Glutamatergic neuron (in vitro differentiated cells): Measurements from ENCODE around the gene ATP6V1G3. TPM values are rescaled to one million over a fixed set of nuclear protein-coding genes. Genes with fewer than 3 reads are reported as not detected.
"Not testable (repeated sequence)": the region's sequence is repeated elsewhere in the genome, so short reads cannot be mapped to it uniquely, and the experiment has no call there.

Experiments
- DNase-seq: peaks from one replicate; pipeline ENCODE4 v3.0.0; 2022
- H3K27ac Mint-ChIP-seq: one replicate; pipeline ENCODE4 v1.8.0; 2020; ENCODE audit warnings: mild to moderate bottlenecking, mixed read lengths, inconsistent platforms; ENCODE audit not compliant: unreplicated experiment
- H3K27me3 Mint-ChIP-seq: one replicate; pipeline ENCODE4 v1.8.0; 2020; ENCODE audit warnings: mild to moderate bottlenecking, moderate library complexity, mixed read lengths, inconsistent platforms; ENCODE audit not compliant: unreplicated experiment
- H3K36me3 Mint-ChIP-seq: one replicate; pipeline ENCODE4 v1.8.0; 2020; ENCODE audit warnings: mild to moderate bottlenecking, mixed read lengths, inconsistent platforms; ENCODE audit not compliant: unreplicated experiment
- H3K4me1 Mint-ChIP-seq: one replicate; pipeline ENCODE4 v1.8.0; 2020; ENCODE audit warnings: mild to moderate bottlenecking, low read depth, mixed read lengths, inconsistent platforms; ENCODE audit not compliant: unreplicated experiment
- H3K4me3 Mint-ChIP-seq: one replicate; pipeline ENCODE4 v1.8.0; 2020; ENCODE audit warnings: mild to moderate bottlenecking, mixed read lengths, inconsistent platforms; ENCODE audit not compliant: unreplicated experiment
- H3K9me3 Mint-ChIP-seq: one replicate; pipeline ENCODE4 v1.8.0; 2020; ENCODE audit warnings: mild to moderate bottlenecking, moderate library complexity, mixed read lengths, inconsistent platforms; ENCODE audit not compliant: unreplicated experiment
- CTCF ChIP-seq: fragments of 200-600 bp; sonication (generic); IDR thresholded peaks from one replicate; pipeline ENCODE4 v1.5.0; 2021; ENCODE audit not compliant: partially characterized antibody, unreplicated experiment
- long read RNA-seq: library from polyadenylated mRNA; unstranded; transcript quantifications from one replicate; pipeline ENCODE4 v2.0.0, GENCODE V29; 2020; ENCODE audit not compliant: unreplicated experiment
- total RNA-seq: library from RNA; stranded (reverse); fragmentation: NEBNext Ultra II Directional; extraction: Animal tissue kit (Norgen Biotek cat#: 25700); gene quantifications from one replicate; pipeline ENCODE4 v1.2.1, GENCODE V29; 2021; ENCODE audit not compliant: unreplicated experiment

Gene ATP6V1G3
- total RNA-seq, result not detected
- long read RNA-seq, result 0 reads

DNA sequence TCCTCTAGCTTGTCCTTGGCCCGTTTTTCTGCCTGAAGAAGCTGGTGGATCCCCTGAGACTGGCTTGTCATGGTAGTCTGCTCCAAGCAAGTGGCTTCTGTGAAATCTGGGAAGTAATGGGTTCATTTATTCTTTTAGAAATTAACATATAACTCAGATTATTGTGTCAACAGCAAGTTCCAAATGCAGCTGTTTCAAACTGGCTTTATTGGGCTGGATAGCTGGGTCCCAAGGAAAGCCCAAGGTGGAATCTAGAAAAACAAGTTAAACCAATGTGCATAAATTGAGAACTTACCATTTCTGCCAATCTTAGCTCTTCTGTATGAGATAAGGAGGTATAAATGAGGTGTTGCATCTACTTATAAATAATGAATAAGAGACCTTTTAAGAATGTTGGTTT lies at the start of gene ATP6V1G3:
TSS of gene ATP6V1G3 (minus strand) at position 101 of the 400 bp plus-strand sequence. CDS start at position 71, 30 bp downstream.
- TF ChIP-seq CTCF, result no peak
- Mint-ChIP-seq H3K36me3 (no peaks in the 10 kb centered on the region), H3K9me3 (no peaks in the 10 kb centered on the region), H3K4me1 (no peaks in the 10 kb centered on the region), H3K27me3 (no peaks in the 10 kb centered on the region), H3K27ac (no peak within 1 kb of the TSS), H3K4me3 (no peak within 1 kb of the TSS)
- DNase-seq, result no peak

DNA sequence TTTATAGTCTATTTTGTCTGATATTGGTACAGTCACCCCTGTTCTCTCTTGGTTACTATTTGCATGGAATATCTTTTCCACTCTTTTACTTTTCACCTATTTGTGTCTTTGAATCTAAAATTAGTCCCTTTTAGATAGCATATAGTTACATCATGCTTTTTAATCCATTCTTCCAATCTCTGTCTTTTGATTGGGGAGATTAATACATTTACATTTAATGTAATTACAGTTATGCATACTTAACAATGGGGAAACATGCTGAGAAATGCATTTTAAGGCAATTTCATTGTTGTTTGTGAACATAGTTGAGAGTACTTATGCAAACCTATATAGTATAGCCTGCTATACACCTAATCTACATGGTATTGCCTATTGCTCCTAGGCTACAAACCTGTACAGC lies 48.4 kb upstream of the ATP6V1G3 start:
- Mint-ChIP-seq H3K4me3 (no peak overlapping the region), H3K36me3 (peaks cover 4% of the 10 kb centered on the region), H3K9me3 (peaks cover 2% of the 10 kb centered on the region), H3K4me1 (no peaks in the 10 kb centered on the region), H3K27ac (no peak overlapping the region), H3K27me3 (no peaks in the 10 kb centered on the region)
- no peak for TF ChIP-seq CTCF
- DNase-seq, result no peak

GRCh38 chr1:198584163-198584562 lies 43.7 kb upstream of the ATP6V1G3 start:
- H3K9me3 Mint-ChIP-seq, result peaks cover 6% of the 10 kb centered on the region

DNA sequence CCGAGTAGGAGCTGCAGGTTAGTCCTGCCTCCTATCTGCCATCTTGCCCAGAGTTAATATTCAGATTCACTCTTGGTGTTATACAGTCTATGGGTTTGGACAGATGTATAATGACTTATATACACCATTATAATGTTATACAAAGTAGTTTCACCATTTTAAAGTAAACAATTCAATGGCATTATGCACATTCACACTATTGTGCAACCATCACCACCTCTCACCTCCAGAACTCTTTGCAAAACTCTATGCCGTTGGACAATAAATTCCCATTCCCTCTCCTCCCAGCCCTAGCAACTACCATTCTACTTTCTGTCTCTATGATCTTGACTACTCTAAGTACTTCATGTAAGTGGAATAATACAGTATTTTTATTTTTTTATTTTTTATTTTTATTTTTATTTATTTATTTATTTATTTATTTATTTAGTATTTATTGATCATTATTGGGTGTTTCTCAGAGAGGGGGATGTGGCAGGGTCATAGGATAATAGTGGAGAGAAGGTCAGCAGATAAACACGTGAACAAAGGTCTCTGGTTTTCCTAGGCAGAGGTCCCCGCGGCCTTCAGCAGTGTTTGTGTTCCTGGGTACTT lies 42.8 kb upstream of the ATP6V1G3 start:
- H3K36me3 Mint-ChIP-seq, H3K27me3 Mint-ChIP-seq, H3K27ac Mint-ChIP-seq, H3K4me1 Mint-ChIP-seq, H3K9me3 Mint-ChIP-seq, H3K4me3 Mint-ChIP-seq, DNase-seq: not testable (repeated sequence)

More at GRCh38 chr1:198584163-198584562, 43.7 kb upstream of the ATP6V1G3 start:
- Mint-ChIP-seq H3K4me1 (no peaks in the 10 kb centered on the region), H3K27ac (no peak overlapping the region), H3K4me3 (no peak overlapping the region), H3K27me3 (no peaks in the 10 kb centered on the region), H3K36me3 (peaks cover 4% of the 10 kb centered on the region)
- no peak for TF ChIP-seq CTCF
- no peak for DNase-seq

GRCh38 chr1:198577444-198577843 lies 37.0 kb upstream of the ATP6V1G3 start:
- no peak overlapping the region for H3K27ac Mint-ChIP-seq
- no peaks in the 10 kb centered on the region for H3K4me1 Mint-ChIP-seq
- no peak overlapping the region for H3K4me3 Mint-ChIP-seq
- H3K27me3 Mint-ChIP-seq, result no peaks in the 10 kb centered on the region
- DNase-seq, result no peak
- no peaks in the 10 kb centered on the region for H3K36me3 Mint-ChIP-seq
- H3K9me3 Mint-ChIP-seq, result peaks cover 6% of the 10 kb centered on the region
- TF ChIP-seq CTCF, result no peak
